ENCODE results near the gene MAPK7. TPM values are rescaled to one million over a fixed set of nuclear protein-coding genes. Genes with fewer than 3 reads are reported as not detected.

Gene MAPK7
- total and polyA plus RNA-seq, 10 of the 15 experiments (the other 5 are each of a cell fraction or from before 2014, with no cell fraction given), result 0.37 to 13.5 (median 5.6) TPM

DNA sequence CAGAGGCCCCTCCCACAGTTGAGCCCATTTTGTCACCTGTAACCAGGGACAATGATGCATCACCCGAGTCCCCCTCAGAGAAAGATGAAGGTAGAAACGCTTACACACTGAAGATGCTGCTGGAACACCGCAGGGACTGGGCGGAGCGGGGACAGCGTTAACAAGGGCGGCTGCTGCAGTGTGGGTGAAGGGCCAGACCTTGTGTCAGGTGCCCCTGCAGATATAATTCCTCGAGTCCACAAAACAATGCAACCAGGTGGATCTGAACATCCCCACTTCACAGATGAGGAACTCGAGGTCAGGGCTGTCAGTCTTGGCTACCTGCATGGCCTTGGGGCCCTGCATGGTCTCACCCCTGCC is 6.3 kb upstream of the MAPK7 start (continued):
- TF ChIP-seq TCF3 (IDR thresholded peaks at IDR 0.05; ENCODE audit: borderline replicate concordance, insufficient read depth, low read depth, low read length), result no peak
- TF ChIP-seq PAX5 (IDR thresholded peaks at IDR 0.05; ENCODE audit: borderline replicate concordance, low read depth, low read length), result no peak
- TF ChIP-seq NFYA (IDR thresholded peaks at IDR 0.05; ENCODE audit: borderline replicate concordance, low read depth, low read length), result no peak

DNA sequence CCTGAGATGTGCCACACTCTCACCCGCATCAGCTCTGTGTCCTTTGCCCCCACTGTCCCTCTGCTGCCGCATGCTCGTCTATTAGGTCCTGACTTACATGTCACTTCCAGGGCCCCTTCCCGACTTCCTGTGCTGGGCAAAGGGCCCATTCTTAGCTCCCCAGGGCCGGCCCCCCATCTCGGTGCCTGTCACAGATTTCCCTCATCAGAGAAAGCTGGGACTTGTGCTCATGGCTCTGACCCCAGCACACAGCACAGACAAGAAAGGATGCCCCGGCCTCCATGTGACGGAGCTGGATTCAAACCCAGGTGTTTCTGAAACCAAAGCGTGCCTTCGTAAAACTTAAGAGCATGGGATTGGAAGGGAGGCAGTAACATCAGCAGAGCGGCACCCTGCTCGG is 5.9 kb upstream of the MAPK7 start:
- FAIRE-seq (no peak), DNase-seq (ENCODE audit: low read depth, low spot score) (no peak), ATAC-seq (no peak)
- H3K79me2 ChIP-seq (ENCODE audit: control insufficient read depth, insufficient read depth, low read length), result no peaks in the 10 kb centered on the region
- no peaks in the 10 kb centered on the region for H3K36me3 ChIP-seq (ENCODE audit: control insufficient read depth in 2 of 2, insufficient read depth in 2 of 2, low read length in 1 of 2)
- intact Hi-C loops (cut with micrococcal nuclease; ENCODE audit: unreplicated experiment) (no loop called here), in situ Hi-C loops (cut with MboI) (no loop called here)
- ChIA-PET CTCF (interaction anchor here (1.3 kb wide), 1 partner anchor 10 kb away, joined by 4 read pairs; the partner anchor contains the start of gene B9D1), SMC1A (ENCODE audit: uncharacterized antibody, unreplicated experiment) (no interaction called here), RAD21 (ENCODE audit: unreplicated experiment) (no interaction called here), POLR2A (no interaction called here)
- H3K27me3 ChIP-seq (replicated peaks in 1 of 2; ENCODE audit: control insufficient read depth in 2 of 2, insufficient read depth in 2 of 2, low read length in 1 of 2), result no peaks in the 10 kb centered on the region
- H3K4me2 ChIP-seq (ENCODE audit: control insufficient read depth, insufficient read depth), result no peak overlapping the region
- peaks cover 26% of the 10 kb centered on the region for H3K4me1 ChIP-seq (ENCODE audit: control insufficient read depth, insufficient read depth, low read length)
- BruUV-seq (replicated peaks), result no TSS peak
- no peaks in the 10 kb centered on the region for H3K9me3 ChIP-seq (replicated peaks; ENCODE audit: control insufficient read depth, insufficient read depth, low read length)
- H2AFZ ChIP-seq (ENCODE audit: control insufficient read depth, low read depth, low read length), result no peak overlapping the region
- H4K20me1 ChIP-seq (ENCODE audit: control insufficient read depth, insufficient read depth), result 0 out of 2 replicates have a peak, but pooled peaks cover 3% of the 10 kb centered on the region
- no peak overlapping the region for H3K4me3 ChIP-seq
- no peak overlapping the region for H3K27ac ChIP-seq (ENCODE audit: control insufficient read depth, insufficient read depth)
- 84% methylated on average over 12 of the region's 12 CpGs for WGBS (ENCODE audit: insufficient coverage, insufficient replicate concordance, low lambda C conversion rate, missing lambda C conversion rate)
- H3K9ac ChIP-seq (ENCODE audit: control insufficient read depth, insufficient read depth, low read length), result no peak overlapping the region
- TF ChIP-seq, protein P1, sequence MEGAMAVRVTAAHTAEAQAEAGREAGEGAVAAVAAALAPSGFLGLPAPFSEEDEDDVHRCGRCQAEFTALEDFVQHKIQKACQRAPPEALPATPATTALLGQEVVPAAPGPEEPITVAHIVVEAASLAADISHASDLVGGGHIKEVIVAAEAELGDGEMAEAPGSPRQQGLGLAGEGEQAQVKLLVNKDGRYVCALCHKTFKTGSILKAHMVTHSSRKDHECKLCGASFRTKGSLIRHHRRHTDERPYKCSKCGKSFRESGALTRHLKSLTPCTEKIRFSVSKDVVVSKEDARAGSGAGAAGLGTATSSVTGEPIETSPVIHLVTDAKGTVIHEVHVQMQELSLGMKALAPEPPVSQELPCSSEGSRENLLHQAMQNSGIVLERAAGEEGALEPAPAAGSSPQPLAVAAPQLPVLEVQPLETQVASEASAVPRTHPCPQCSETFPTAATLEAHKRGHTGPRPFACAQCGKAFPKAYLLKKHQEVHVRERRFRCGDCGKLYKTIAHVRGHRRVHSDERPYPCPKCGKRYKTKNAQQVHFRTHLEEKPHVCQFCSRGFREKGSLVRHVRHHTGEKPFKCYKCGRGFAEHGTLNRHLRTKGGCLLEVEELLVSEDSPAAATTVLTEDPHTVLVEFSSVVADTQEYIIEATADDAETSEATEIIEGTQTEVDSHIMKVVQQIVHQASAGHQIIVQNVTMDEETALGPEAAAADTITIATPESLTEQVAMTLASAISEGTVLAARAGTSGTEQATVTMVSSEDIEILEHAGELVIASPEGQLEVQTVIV (IDR thresholded peaks at IDR 0.05; ENCODE audit: borderline replicate concordance, partially characterized antibody), result no peak
- TF ChIP-seq PAX5 (IDR thresholded peaks at IDR 0.05; ENCODE audit: borderline replicate concordance, low read depth, low read length) (no peak), IKZF2 (IDR thresholded peaks at IDR 0.05) (no peak), NFIC (IDR thresholded peaks at IDR 0.05; ENCODE audit: low read depth, low read length) (no peak), SRF (IDR thresholded peaks at IDR 0.05; ENCODE audit: low read depth in 2 of 2, low read length in 2 of 2) (no peak), CBX5 (IDR thresholded peaks at IDR 0.05; ENCODE audit: low read depth) (no peak), STAT3 (IDR thresholded peaks at IDR 0.05; ENCODE audit: low read depth, low read length) (no peak), SUZ12 (IDR thresholded peaks at IDR 0.05; ENCODE audit: unreplicated experiment) (no peak), MTA3 (IDR thresholded peaks at IDR 0.05; ENCODE audit: borderline replicate concordance, low read length) (no peak), POLR2A (IDR thresholded peaks at IDR 0.05; ENCODE audit: low read depth, low read length) (no peak), ASH2L (IDR thresholded peaks at IDR 0.05; ENCODE audit: borderline replicate concordance, low read depth) (no peak), YY1 (IDR thresholded peaks at IDR 0.05; ENCODE audit: low read depth, low read length) (no peak), CREB1 (IDR thresholded peaks at IDR 0.05; ENCODE audit: low read depth) (no peak)
- TF ChIP-seq, protein P2, sequence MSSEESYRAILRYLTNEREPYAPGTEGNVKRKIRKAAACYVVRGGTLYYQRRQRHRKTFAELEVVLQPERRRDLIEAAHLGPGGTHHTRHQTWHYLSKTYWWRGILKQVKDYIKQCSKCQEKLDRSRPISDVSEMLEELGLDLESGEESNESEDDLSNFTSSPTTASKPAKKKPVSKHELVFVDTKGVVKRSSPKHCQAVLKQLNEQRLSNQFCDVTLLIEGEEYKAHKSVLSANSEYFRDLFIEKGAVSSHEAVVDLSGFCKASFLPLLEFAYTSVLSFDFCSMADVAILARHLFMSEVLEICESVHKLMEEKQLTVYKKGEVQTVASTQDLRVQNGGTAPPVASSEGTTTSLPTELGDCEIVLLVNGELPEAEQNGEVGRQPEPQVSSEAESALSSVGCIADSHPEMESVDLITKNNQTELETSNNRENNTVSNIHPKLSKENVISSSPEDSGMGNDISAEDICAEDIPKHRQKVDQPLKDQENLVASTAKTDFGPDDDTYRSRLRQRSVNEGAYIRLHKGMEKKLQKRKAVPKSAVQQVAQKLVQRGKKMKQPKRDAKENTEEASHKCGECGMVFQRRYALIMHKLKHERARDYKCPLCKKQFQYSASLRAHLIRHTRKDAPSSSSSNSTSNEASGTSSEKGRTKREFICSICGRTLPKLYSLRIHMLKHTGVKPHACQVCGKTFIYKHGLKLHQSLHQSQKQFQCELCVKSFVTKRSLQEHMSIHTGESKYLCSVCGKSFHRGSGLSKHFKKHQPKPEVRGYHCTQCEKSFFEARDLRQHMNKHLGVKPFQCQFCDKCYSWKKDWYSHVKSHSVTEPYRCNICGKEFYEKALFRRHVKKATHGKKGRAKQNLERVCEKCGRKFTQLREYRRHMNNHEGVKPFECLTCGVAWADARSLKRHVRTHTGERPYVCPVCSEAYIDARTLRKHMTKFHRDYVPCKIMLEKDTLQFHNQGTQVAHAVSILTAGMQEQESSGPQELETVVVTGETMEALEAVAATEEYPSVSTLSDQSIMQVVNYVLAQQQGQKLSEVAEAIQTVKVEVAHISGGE (CRISPR knock-in tag; IDR thresholded peaks at IDR 0.05), result no peak
- TF ChIP-seq, protein P3, sequence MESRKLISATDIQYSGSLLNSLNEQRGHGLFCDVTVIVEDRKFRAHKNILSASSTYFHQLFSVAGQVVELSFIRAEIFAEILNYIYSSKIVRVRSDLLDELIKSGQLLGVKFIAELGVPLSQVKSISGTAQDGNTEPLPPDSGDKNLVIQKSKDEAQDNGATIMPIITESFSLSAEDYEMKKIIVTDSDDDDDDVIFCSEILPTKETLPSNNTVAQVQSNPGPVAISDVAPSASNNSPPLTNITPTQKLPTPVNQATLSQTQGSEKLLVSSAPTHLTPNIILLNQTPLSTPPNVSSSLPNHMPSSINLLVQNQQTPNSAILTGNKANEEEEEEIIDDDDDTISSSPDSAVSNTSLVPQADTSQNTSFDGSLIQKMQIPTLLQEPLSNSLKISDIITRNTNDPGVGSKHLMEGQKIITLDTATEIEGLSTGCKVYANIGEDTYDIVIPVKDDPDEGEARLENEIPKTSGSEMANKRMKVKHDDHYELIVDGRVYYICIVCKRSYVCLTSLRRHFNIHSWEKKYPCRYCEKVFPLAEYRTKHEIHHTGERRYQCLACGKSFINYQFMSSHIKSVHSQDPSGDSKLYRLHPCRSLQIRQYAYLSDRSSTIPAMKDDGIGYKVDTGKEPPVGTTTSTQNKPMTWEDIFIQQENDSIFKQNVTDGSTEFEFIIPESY (IDR thresholded peaks at IDR 0.05), result no peak
